ENCODE measurements around the gene PACSIN2.

The PACSIN2 gene

GRCh38 chr22:42862045-42862734, 152.8 kb downstream of the PACSIN2 start:
- no peak for TF ChIP-seq TAF1 (IDR thresholded peaks at IDR 0.05; ENCODE audit: borderline replicate concordance, insufficient read depth, low read length)
- TF ChIP-seq SIN3A (IDR thresholded peaks at IDR 0.05; ENCODE audit: borderline replicate concordance, insufficient read depth, low read length): no peak
- no peak for TF ChIP-seq FOXP2 (optimal IDR thresholded peaks at IDR 0.05; ENCODE audit: borderline replicate concordance, extremely low read depth, extremely low read length, insufficient read depth)
- TF ChIP-seq, protein P1, sequence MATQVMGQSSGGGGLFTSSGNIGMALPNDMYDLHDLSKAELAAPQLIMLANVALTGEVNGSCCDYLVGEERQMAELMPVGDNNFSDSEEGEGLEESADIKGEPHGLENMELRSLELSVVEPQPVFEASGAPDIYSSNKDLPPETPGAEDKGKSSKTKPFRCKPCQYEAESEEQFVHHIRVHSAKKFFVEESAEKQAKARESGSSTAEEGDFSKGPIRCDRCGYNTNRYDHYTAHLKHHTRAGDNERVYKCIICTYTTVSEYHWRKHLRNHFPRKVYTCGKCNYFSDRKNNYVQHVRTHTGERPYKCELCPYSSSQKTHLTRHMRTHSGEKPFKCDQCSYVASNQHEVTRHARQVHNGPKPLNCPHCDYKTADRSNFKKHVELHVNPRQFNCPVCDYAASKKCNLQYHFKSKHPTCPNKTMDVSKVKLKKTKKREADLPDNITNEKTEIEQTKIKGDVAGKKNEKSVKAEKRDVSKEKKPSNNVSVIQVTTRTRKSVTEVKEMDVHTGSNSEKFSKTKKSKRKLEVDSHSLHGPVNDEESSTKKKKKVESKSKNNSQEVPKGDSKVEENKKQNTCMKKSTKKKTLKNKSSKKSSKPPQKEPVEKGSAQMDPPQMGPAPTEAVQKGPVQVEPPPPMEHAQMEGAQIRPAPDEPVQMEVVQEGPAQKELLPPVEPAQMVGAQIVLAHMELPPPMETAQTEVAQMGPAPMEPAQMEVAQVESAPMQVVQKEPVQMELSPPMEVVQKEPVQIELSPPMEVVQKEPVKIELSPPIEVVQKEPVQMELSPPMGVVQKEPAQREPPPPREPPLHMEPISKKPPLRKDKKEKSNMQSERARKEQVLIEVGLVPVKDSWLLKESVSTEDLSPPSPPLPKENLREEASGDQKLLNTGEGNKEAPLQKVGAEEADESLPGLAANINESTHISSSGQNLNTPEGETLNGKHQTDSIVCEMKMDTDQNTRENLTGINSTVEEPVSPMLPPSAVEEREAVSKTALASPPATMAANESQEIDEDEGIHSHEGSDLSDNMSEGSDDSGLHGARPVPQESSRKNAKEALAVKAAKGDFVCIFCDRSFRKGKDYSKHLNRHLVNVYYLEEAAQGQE (IDR thresholded peaks at IDR 0.05; ENCODE audit: insufficient read depth in 1 of 2, low read depth in 2 of 2, low read length in 2 of 2): no peak

GRCh38 chr22:42860968-42861367, 154.0 kb downstream of the PACSIN2 start:
- no peak for TF ChIP-seq TAF1 (IDR thresholded peaks at IDR 0.05; ENCODE audit: borderline replicate concordance, insufficient read depth, low read length)
- TF ChIP-seq FOXP2 (optimal IDR thresholded peaks at IDR 0.05; ENCODE audit: borderline replicate concordance, extremely low read depth, extremely low read length, insufficient read depth): no peak
- no peak for TF ChIP-seq SIN3A (IDR thresholded peaks at IDR 0.05; ENCODE audit: borderline replicate concordance, insufficient read depth, low read length)
- no peak for TF ChIP-seq POLR2AphosphoS5 (IDR thresholded peaks at IDR 0.05; ENCODE audit: low read depth, low read length)
- TF ChIP-seq, protein P1 (IDR thresholded peaks at IDR 0.05; ENCODE audit: insufficient read depth in 1 of 2, low read depth in 2 of 2, low read length in 2 of 2): no peak

DNA sequence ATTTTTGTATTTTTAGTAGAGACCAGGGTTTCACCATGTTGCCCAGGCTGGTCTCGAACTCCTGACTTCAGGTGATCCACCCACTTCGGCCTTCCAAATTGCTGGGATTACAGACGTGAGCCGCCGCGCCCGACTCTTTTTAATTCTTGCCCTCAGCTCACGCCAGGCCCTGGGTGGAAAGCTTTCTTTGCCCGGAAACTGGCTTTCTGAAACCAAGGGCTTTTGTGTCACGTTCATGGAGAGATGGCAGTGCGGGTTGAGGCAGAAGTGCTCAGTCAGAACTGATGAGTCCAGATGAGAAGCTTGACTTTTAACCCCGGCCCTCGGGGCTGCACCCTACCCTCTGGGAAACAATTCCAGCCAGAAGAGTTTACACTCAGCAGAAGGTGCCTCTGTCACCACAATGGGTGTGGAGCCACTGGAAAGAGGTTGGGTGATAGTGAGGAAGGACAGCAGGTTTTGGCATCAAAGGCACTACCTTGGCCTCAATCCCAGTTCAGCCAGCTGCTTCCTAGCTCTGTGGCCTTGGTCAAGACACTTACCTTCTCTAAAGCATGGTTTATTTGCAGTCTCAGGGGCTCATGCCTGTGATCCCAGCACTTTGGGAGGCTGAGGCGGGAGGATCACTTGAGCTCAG, 157.0 kb downstream of the PACSIN2 start:
- no peak for TF ChIP-seq TAF1 (IDR thresholded peaks at IDR 0.05; ENCODE audit: borderline replicate concordance, insufficient read depth, low read length)
- TF ChIP-seq POLR2AphosphoS5 (IDR thresholded peaks at IDR 0.05; ENCODE audit: low read depth, low read length): no peak

DNA sequence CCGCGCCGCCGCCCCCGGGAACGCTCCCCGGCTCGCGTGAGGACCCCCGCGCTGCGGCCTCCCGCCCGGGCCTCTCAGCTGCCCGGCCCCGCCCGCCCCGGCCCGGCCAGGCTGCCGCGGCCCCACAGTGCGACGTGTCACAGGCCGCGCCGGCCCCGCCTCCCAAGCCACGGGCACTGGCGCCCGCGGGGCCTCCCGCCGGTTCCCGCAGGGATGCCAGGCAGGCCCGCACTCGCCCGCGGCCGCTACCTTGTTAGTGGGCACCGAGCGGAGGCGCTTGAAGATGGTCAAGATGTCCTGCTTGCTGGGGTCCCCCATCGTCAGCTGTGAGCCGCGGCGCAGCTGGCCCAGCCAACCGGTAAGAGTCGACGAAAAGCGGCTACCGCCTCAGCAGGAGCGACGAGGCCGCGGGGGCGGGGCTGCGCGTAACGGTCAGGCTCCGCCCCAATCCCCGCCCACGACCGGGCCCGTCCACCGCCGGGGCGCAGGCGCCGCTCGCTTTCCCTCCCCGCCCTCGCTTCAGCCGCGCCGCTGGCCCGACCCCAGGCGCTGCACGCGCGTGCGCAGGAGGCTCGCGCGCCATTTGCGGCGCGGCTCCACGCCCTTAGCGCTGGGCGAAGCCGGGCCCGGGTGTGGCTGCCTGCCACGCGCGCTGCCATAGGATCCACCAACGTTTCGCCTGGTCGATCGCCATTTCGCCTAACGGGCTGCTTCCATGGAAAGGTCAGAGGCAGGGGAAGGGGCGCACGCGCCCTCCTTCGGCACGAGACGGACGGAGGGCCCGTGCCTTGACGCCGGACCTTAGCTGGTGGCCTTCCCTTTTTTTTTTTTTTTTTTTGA, 157.9 kb downstream of the PACSIN2 start, which contains the start of gene ARFGAP3:
Gene ARFGAP3 (minus strand): TSS at position 409 of the 840 bp plus-strand sequence. CDS start 91 bp downstream, at position 318.
- TF ChIP-seq TAF1 (IDR thresholded peaks at IDR 0.05; ENCODE audit: borderline replicate concordance, insufficient read depth, low read length): no peak
- TF ChIP-seq FOXP2 (optimal IDR thresholded peaks at IDR 0.05; ENCODE audit: borderline replicate concordance, extremely low read depth, extremely low read length, insufficient read depth): peak; percentile 39
- TF ChIP-seq POLR2AphosphoS5 (IDR thresholded peaks at IDR 0.05; ENCODE audit: low read depth, low read length): peak; percentile 54; the same call in 1 of the 2 replicates
- TF ChIP-seq, protein P1 (IDR thresholded peaks at IDR 0.05; ENCODE audit: insufficient read depth in 1 of 2, low read depth in 2 of 2, low read length in 2 of 2): no peak
- 0 out of 2 replicates have a peak, but pooled peaks have one; percentile 44 for TF ChIP-seq SIN3A (IDR thresholded peaks at IDR 0.05; ENCODE audit: borderline replicate concordance, insufficient read depth, low read length)

DNA sequence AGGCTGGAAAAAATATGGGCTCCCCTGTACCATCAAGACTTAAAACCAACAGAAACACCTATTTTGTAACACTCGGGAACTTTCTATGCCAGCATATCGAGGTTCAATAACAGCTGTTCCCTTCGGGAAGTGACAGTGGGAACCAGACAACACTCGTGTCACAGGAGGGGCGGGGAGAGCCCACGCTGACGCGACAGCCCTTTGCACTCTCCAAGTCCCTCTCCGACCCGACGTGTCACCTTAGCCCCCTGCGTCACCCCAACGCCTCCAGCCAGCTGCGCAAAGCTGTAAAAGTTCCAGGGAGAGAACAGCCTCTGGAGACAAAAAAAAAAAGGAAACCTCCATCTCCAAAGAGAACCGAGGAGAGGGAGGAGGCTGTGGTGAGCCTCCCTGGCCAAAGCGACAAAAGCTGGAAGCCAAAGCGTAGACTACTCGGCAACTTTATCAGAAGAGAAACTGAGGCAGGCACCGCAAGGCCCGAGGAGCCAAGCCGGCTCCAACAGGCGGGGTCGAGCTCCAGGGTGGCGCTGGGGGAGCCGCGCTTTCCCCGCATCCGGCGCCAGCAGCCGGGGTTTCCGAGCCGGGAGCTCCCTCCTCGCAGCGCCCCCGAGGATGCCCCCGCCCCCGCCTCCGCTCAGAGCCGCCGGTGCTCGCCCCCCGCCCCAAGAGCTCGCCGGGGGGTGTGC, 158.6 kb downstream of the PACSIN2 start:
- TF ChIP-seq, protein P1 (IDR thresholded peaks at IDR 0.05; ENCODE audit: insufficient read depth in 1 of 2, low read depth in 2 of 2, low read length in 2 of 2): no peak
- TF ChIP-seq TAF1 (IDR thresholded peaks at IDR 0.05; ENCODE audit: borderline replicate concordance, insufficient read depth, low read length) (no peak), POLR2AphosphoS5 (IDR thresholded peaks at IDR 0.05; ENCODE audit: low read depth, low read length) (no peak), SIN3A (IDR thresholded peaks at IDR 0.05; ENCODE audit: borderline replicate concordance, insufficient read depth, low read length) (no peak), FOXP2 (optimal IDR thresholded peaks at IDR 0.05; ENCODE audit: borderline replicate concordance, extremely low read depth, extremely low read length, insufficient read depth) (no peak)

Data from PFSK-1 (cell line).